Panc1 (cell line): Measurements from ENCODE around the gene AGFG1.

Source experiments
- POLR2AphosphoS5 ChIP-seq: IDR thresholded peaks from 2 replicates; pipeline ENCODE4 v1.6.1; 2012; ENCODE audit warnings: mild to moderate bottlenecking, low read depth, low read length, moderate library complexity
- TF ChIP-seq, protein P1 (sequence below): fragments of 450-650 bp; IDR thresholded peaks from 2 replicates; pipeline ENCODE4 v1.5.1; 2017; ENCODE audit warnings: mild to moderate bottlenecking
- TF ChIP-seq, protein P2 (sequence below), 2 experiments: IDR thresholded peaks; 2 replicates each; pipeline ENCODE4 v1.6.1; 2011 to 2012; ENCODE audit warnings: low read depth in 2 of 2, control low read depth in 1 of 2, low read length in 1 of 2, mild to moderate bottlenecking in 1 of 2, moderate library complexity in 1 of 2; ENCODE audit not compliant: insufficient read depth in 1 of 2

GRCh38 chr2:227493524-227493923 lies 21.6 kb downstream of the AGFG1 start:
- TF ChIP-seq, protein P1, sequence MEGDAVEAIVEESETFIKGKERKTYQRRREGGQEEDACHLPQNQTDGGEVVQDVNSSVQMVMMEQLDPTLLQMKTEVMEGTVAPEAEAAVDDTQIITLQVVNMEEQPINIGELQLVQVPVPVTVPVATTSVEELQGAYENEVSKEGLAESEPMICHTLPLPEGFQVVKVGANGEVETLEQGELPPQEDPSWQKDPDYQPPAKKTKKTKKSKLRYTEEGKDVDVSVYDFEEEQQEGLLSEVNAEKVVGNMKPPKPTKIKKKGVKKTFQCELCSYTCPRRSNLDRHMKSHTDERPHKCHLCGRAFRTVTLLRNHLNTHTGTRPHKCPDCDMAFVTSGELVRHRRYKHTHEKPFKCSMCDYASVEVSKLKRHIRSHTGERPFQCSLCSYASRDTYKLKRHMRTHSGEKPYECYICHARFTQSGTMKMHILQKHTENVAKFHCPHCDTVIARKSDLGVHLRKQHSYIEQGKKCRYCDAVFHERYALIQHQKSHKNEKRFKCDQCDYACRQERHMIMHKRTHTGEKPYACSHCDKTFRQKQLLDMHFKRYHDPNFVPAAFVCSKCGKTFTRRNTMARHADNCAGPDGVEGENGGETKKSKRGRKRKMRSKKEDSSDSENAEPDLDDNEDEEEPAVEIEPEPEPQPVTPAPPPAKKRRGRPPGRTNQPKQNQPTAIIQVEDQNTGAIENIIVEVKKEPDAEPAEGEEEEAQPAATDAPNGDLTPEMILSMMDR, result no peak
- TF ChIP-seq, protein P2, sequence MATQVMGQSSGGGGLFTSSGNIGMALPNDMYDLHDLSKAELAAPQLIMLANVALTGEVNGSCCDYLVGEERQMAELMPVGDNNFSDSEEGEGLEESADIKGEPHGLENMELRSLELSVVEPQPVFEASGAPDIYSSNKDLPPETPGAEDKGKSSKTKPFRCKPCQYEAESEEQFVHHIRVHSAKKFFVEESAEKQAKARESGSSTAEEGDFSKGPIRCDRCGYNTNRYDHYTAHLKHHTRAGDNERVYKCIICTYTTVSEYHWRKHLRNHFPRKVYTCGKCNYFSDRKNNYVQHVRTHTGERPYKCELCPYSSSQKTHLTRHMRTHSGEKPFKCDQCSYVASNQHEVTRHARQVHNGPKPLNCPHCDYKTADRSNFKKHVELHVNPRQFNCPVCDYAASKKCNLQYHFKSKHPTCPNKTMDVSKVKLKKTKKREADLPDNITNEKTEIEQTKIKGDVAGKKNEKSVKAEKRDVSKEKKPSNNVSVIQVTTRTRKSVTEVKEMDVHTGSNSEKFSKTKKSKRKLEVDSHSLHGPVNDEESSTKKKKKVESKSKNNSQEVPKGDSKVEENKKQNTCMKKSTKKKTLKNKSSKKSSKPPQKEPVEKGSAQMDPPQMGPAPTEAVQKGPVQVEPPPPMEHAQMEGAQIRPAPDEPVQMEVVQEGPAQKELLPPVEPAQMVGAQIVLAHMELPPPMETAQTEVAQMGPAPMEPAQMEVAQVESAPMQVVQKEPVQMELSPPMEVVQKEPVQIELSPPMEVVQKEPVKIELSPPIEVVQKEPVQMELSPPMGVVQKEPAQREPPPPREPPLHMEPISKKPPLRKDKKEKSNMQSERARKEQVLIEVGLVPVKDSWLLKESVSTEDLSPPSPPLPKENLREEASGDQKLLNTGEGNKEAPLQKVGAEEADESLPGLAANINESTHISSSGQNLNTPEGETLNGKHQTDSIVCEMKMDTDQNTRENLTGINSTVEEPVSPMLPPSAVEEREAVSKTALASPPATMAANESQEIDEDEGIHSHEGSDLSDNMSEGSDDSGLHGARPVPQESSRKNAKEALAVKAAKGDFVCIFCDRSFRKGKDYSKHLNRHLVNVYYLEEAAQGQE (IDR thresholded peaks at IDR 0.05; ENCODE audit: insufficient read depth in 1 of 2, low read depth in 2 of 2, low read length in 1 of 2), result no peak
- no peak for TF ChIP-seq POLR2AphosphoS5
